Right atrium auricular region (tissue), 2 donors: ENCODE results near the gene TRAPPC11. TPM values are rescaled to one million over a fixed set of nuclear protein-coding genes. Genes with fewer than 3 reads are reported as not detected.
"Not testable (repeated sequence)": the region's sequence is repeated elsewhere in the genome, so short reads cannot be mapped to it uniquely, and the experiment has no call there.

Source experiments
- DNase-seq: peaks from one replicate; pipeline ENCODE4 v3.0.0-alpha.2; 2019; ENCODE audit warnings: low spot score
- H3K27ac ChIP-seq, 2 donors: fragments of 200-600 bp; sonication (generic); 1 replicate in 1 of 2; 2 replicates in 1 of 2; pipeline ENCODE4 v1.5.1; 2016 to 2019
- H3K27me3 ChIP-seq, 2 donors: fragments of 200-600 bp; sonication (generic); one replicate each; pipeline versions ENCODE4 v1.5.1 to v1.6.0; 2017 to 2019
- H3K36me3 ChIP-seq: fragments of 200-600 bp; sonication (generic); one replicate; pipeline ENCODE4 v1.5.1; 2016
- H3K4me1 ChIP-seq, 2 donors: fragments of 200-600 bp; sonication (generic); one replicate each; pipeline versions ENCODE4 v1.5.1 to v1.6.0; 2017 to 2019
- H3K4me3 ChIP-seq, 2 donors: fragments of 200-600 bp; sonication (generic); 1 replicate in 1 of 2; 2 replicates in 1 of 2; pipeline ENCODE4 v1.5.1; 2017 to 2019; ENCODE audit warnings: mild to moderate bottlenecking in 1 of 2, moderate library complexity in 1 of 2
- H3K9me3 ChIP-seq, 2 donors: fragments of 200-600 bp; sonication (generic); one replicate each; pipeline ENCODE4 v1.5.1; 2019
- total RNA-seq, 2 donors: library from RNA; depleted of rRNA; stranded (reverse); fragments of >200 nt; gene quantifications; one replicate each; pipeline ENCODE4 v1.1.0, GENCODE V29; 2016
- TF ChIP-seq, protein P1 (sequence below), 2 donors: fragments of 200-600 bp; sonication (generic); IDR thresholded peaks; one replicate each; pipeline ENCODE4 v1.5.1; 2019; ENCODE audit warnings: antibody characterized with exemption in 2 of 2

The TRAPPC11 gene
- total RNA-seq, 2 donors from 2014 or later, result 22.2 to 31.0 TPM

DNA sequence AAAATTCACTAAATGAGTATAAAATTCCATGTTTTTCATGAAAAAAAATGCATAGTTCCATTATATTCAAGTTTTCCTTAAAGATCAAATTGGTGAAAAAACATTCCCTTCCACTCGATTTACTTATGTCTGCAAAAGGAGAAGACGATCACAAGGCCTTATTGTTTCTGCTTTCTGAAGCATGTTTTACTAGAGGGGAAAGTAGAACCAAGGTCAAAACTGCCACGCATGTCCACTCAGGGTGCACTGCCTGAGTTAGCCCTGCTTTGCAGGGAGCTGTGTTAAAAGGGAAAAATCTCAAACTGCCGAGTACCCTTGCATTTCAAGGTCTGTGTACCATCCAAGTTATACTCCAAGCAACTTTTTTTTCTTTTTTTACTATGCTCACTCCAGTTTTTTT, 57.2 kb downstream of the TRAPPC11 start:
- H3K9me3 ChIP-seq, result no peaks in the 10 kb centered on the region
- no peaks in the 10 kb centered on the region for H3K27me3 ChIP-seq
- no peak for DNase-seq
- no peak overlapping the region for H3K4me3 ChIP-seq
- TF ChIP-seq, protein P1, sequence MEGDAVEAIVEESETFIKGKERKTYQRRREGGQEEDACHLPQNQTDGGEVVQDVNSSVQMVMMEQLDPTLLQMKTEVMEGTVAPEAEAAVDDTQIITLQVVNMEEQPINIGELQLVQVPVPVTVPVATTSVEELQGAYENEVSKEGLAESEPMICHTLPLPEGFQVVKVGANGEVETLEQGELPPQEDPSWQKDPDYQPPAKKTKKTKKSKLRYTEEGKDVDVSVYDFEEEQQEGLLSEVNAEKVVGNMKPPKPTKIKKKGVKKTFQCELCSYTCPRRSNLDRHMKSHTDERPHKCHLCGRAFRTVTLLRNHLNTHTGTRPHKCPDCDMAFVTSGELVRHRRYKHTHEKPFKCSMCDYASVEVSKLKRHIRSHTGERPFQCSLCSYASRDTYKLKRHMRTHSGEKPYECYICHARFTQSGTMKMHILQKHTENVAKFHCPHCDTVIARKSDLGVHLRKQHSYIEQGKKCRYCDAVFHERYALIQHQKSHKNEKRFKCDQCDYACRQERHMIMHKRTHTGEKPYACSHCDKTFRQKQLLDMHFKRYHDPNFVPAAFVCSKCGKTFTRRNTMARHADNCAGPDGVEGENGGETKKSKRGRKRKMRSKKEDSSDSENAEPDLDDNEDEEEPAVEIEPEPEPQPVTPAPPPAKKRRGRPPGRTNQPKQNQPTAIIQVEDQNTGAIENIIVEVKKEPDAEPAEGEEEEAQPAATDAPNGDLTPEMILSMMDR (IDR thresholded peaks at IDR 0.05), result no peak
- H3K36me3 ChIP-seq, result peaks cover 18% of the 10 kb centered on the region
- H3K27ac ChIP-seq, result no peak overlapping the region
- no peaks in the 10 kb centered on the region for H3K4me1 ChIP-seq

DNA sequence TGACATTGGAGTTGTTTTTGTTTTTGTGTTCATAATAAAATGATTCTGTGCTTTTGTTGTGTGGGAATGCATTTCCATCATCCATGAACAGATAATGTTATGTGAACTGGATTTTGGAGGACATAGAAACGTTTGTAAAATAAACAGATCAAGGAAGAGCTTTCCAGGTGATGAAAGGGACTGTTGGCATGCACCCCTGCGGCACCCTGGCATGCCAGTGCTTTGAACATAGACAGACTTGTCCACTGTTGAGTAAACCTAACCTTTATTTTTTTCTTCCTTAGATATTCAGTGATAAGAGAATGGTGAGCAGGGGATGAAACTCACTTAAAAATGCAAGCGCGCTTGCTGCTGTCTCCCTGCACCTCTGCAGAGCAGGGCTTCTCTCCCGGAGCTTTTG, 59.8 kb downstream of the TRAPPC11 start:
- H3K9me3 ChIP-seq, result no peaks in the 10 kb centered on the region
- peaks cover 0 to 11% of the 10 kb centered on the region in 2 donors for H3K4me1 ChIP-seq
- H3K36me3 ChIP-seq, result no peaks in the 10 kb centered on the region
- H3K27ac ChIP-seq, result no peak overlapping the region
- no peak for DNase-seq
- no peaks in the 10 kb centered on the region for H3K27me3 ChIP-seq
- TF ChIP-seq, protein P1 (IDR thresholded peaks at IDR 0.05), result no peak
- H3K4me3 ChIP-seq, result no peak overlapping the region

DNA sequence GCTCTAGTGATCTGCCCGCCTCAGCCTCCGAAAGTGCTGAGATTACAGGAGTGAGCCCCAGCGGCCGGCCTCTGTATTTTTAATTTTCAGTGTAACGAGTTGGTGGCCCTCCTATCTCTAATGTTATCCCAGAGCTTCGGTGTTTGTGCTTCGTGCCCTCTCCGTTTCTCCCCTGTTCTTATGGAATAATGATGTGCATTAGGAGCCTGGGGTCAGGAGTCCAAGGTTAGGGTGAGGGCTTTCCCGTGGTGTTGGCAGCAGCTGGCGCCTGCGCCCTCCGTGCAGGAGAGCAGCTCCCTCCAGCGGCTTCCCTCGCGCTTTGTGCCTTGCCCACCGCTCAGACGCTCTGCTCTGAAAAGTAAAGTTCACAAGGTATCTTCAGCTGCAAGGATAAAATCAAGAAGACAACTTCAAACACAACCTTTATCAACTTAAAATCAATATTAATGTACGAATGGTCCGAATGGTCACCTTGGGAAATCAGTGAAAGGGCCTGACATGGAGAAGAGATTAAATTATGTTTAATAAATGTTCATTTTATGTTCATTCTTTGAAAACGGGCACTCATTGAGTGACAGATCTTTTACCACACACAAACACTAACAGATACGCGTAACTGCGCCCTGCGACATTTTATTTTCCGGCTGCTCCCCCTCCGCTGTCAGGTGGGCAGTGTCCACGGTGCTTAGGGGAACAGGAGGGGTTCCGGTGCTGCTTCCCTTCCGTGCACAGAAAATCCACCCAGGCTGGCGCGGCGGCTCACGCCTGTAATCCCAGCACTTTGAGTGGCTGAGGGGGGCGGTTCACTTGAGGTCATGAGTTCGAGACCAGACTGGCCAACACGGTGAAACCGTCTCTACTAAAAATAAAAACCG, 62.4 kb downstream of the TRAPPC11 start:
- DNase-seq, result no peak
- TF ChIP-seq, protein P1 (IDR thresholded peaks at IDR 0.05), result peak; percentile 38 to 68
- Histone ChIP-seq H3K9me3 (no peaks in the 10 kb centered on the region), H3K27me3 (no peaks in the 10 kb centered on the region), H3K4me3 (peak overlapping the region; percentile 41 to 59), H3K36me3 (no peaks in the 10 kb centered on the region), H3K27ac (peak overlapping the region; percentile 49 to 55), H3K4me1 (peaks cover 0 to 11% of the 10 kb centered on the region in 2 donors)

DNA sequence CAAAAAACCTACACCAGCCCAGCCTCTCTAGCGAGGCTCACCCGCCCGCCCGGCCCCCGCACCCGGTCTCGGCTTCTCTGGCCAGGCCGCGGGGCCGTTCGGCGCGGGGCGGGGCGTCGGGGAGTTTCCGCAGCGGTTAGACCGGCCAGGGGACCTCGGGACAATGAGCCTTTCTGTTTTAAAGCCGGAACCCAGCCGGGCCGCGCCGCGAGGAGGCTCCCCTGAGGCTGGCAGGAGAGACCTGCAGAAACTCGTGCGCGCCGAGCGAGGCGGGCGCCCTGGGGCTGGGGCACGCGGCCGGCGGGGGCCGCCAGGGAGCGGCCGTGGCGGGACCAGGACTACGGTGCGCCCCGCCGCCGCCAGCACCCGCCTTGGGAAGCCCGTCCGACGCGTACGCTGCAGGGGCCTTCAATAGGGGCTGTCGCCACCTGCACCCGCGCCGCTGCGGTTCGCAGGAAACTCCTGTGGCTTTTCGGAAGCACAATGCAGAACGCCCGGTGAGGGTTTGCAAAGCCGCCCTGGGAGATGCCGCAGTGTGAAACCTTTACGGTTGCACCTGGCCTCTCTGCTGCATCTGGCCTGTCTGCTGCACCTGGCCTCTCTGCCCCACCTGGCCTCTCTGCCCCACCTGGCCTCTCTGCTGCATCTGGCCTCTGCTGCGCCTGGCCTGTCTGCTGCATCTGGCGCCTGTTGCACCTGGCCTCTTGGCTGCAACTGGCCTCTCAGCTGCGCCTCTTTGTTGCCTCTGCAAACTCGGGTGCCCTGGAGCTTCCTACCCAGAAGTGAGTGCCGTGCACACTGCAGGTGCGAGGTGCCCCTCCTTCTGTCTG, 63.9 kb downstream of the TRAPPC11 start:
- Histone ChIP-seq H3K4me1 (peaks cover 0 to 11% of the 10 kb centered on the region in 2 donors), H3K9me3 (no peaks in the 10 kb centered on the region), H3K36me3 (no peaks in the 10 kb centered on the region), H3K27ac (peak overlapping the region in 1 of 2 donors; percentile 22), H3K27me3 (no peaks in the 10 kb centered on the region), H3K4me3 (peak overlapping the region; percentile 41 to 59)
- TF ChIP-seq, protein P1 (IDR thresholded peaks at IDR 0.05), result no peak
- no peak for DNase-seq

DNA sequence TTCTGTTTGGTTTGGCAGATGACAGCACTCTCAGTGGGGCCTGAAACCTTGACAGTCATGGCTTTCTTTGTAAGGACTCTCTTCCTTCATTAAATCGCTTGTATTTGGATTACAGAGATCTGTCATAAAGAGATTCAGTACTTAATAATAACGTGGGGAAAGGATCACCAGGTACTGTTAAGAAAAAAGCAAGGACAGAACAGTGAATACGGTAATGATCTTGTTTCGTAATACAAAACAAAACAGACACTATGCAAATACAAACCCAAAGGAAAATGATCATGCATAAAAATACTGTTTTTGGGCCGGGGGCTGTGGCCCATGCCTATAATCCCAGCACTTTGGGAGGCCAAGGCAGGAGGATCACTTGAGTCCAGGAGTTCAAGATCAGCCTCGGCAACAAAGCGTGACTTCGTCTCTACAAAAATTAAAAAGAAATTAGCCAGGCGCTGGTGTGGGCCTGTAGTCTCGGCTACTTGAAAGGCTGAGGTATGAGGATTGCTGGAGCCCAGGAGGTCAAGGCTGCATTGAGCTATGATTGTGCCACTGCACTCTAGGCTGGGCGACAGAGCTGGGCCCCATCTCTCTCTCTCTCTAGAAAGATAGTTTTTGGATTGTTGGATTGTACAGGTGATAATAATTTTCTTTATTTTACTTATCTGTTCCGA, 64.6 kb downstream of the TRAPPC11 start:
- Histone ChIP-seq H3K4me1 (peaks cover 0 to 11% of the 10 kb centered on the region in 2 donors), H3K4me3 (no peak overlapping the region), H3K36me3 (no peaks in the 10 kb centered on the region), H3K27ac (no peak overlapping the region), H3K27me3 (no peaks in the 10 kb centered on the region), H3K9me3 (no peaks in the 10 kb centered on the region)
- DNase-seq, result no peak
- TF ChIP-seq, protein P1 (IDR thresholded peaks at IDR 0.05), result no peak

DNA sequence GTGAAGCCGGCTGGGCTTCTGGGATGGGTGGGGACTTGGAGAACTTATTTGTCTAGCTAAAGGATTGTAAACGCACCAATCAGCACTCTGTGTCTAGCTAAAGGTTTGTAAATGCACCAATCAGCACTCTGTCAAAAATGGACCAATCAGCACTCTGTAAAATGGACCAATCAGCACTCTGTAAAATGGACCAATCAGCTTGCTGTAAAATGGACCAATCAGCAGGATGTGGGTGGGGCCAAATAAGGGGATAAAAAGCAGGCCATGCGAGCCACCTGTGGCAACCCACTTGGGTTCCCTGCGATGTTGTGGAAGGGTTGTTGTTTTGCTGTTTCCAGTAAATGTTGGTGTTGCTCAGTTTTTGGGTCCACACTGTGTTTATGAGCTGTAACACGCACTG, 66.5 kb downstream of the TRAPPC11 start:
- peaks cover 0 to 11% of the 10 kb centered on the region in 2 donors for H3K4me1 ChIP-seq
- not testable (repeated sequence) for H3K27ac ChIP-seq, H3K4me3 ChIP-seq, H3K27me3 ChIP-seq, DNase-seq, H3K9me3 ChIP-seq, H3K36me3 ChIP-seq
